H1 (cell line): ENCODE results near the gene SCYGR1. TPM values are rescaled to one million over a fixed set of nuclear protein-coding genes. Genes with fewer than 3 reads are reported as not detected.

ENCODE experiments used
- CTCF ChIA-PET: fragments of 300-600 bp; sonication (Branson Sonifier 250); formaldehyde crosslinking; loops from one replicate; lab custom pipeline; 2021; ENCODE audit not compliant: partially characterized antibody; lab: Charles Lee
- POLR2A ChIA-PET: fragments of 300-600 bp; sonication (Branson Sonifier 250); formaldehyde crosslinking; loops from one replicate; lab custom pipeline; 2021; ENCODE audit warnings: inconsistent platforms; ENCODE audit not compliant: partially characterized antibody; lab: Charles Lee
- DNase-seq, 2 experiments: peaks; one replicate each; pipeline versions ENCODE4 v3.0.0 to v3.0.0-alpha.2; 2010 to 2022; ENCODE audit warnings: low spot score in 2 of 2, low read depth in 1 of 2, mixed read lengths in 1 of 2
- FAIRE-seq: peaks from 2 replicates; lab custom pipeline; 2011; peaks lifted over from hg19 to GRCh38; lab: Jason Lieb, UNC
- H2AFZ ChIP-seq: 2 replicates; pipeline ENCODE4 v1.8.1; 2012; ENCODE audit warnings: low read length, inconsistent platforms
- H2AK5ac ChIP-seq: 2 replicates; pipeline ENCODE4 v1.6.1; 2013; ENCODE audit warnings: low read depth, low read length
- H2BK120ac ChIP-seq: replicated peaks from 2 replicates; pipeline ENCODE3; 2013; ENCODE audit warnings: low read depth, low read length, inconsistent platforms
- H2BK12ac ChIP-seq: 2 replicates; pipeline ENCODE4 v1.6.1; 2013; ENCODE audit warnings: low read depth, low read length
- H2BK15ac ChIP-seq: 2 replicates; pipeline ENCODE4 v1.6.1; 2013; ENCODE audit warnings: low read length
- H2BK20ac ChIP-seq: 2 replicates; pipeline ENCODE4 v1.6.1; 2013; ENCODE audit warnings: low read length
- H2BK5ac ChIP-seq: 2 replicates; pipeline ENCODE4 v1.6.1; 2013; ENCODE audit warnings: low read depth, low read length
- H3K14ac ChIP-seq: 2 replicates; pipeline ENCODE4 v1.6.1; 2013; ENCODE audit warnings: inconsistent platforms; ENCODE audit not compliant: insufficient read length
- H3K18ac ChIP-seq: 2 replicates; pipeline ENCODE4 v1.6.1; 2013; ENCODE audit warnings: low read length; ENCODE audit errors: extremely low read depth
- H3K23ac ChIP-seq: 2 replicates; pipeline ENCODE4 v1.6.1; 2013; ENCODE audit warnings: inconsistent platforms; ENCODE audit not compliant: insufficient read length
- H3K23me2 ChIP-seq: 2 replicates; pipeline ENCODE4 v1.6.1; 2013; ENCODE audit warnings: low read depth, low read length
- H3K27ac ChIP-seq: 2 replicates; pipeline ENCODE4 v1.6.1; 2011; ENCODE audit warnings: low read depth, low read length, inconsistent platforms
- H3K27me3 ChIP-seq, 4 experiments: replicated peaks in 1 of 4; 1 replicate in 1 of 4; 2 replicates in 3 of 4; pipeline versions ENCODE4 v1.6.1 to v1.8.1; 2011 to 2013; ENCODE audit warnings: low read length in 3 of 4, mild to moderate bottlenecking in 3 of 4, inconsistent platforms in 2 of 4, mixed read lengths in 2 of 4, moderate library complexity in 1 of 4; ENCODE audit not compliant: control insufficient read depth in 3 of 4, insufficient read depth in 3 of 4; ENCODE audit errors: extremely low read depth in 1 of 4
- H3K36me3 ChIP-seq, 4 experiments: 2 replicates each; pipeline versions ENCODE4 v1.6.1 to v1.8.1; 2011 to 2013; ENCODE audit warnings: mild to moderate bottlenecking in 4 of 4, low read length in 3 of 4, moderate library complexity in 2 of 4, control low read depth in 1 of 4, inconsistent platforms in 1 of 4; ENCODE audit not compliant: insufficient read depth in 4 of 4, control insufficient read depth in 2 of 4
- H3K4ac ChIP-seq: replicated peaks from 2 replicates; pipeline ENCODE3; 2013; ENCODE audit warnings: low read length, low read depth, mixed read lengths, inconsistent platforms; ENCODE audit not compliant: insufficient read length
- H3K4me1 ChIP-seq, 4 experiments: replicated peaks in 1 of 4; 1 replicate in 1 of 4; 2 replicates in 3 of 4; pipeline versions ENCODE4 v1.6.1 to v1.8.1; 2011 to 2013; ENCODE audit warnings: low read length in 3 of 4, inconsistent platforms in 2 of 4, mixed read lengths in 1 of 4; ENCODE audit not compliant: insufficient read depth in 4 of 4, control insufficient read depth in 3 of 4
- H3K4me2 ChIP-seq, 2 experiments: 2 replicates each; pipeline versions ENCODE4 v1.6.1 to v1.8.1; 2011 to 2013; ENCODE audit warnings: low read depth in 2 of 2, low read length in 2 of 2, control low read depth in 1 of 2, inconsistent platforms in 1 of 2, mild to moderate bottlenecking in 1 of 2; ENCODE audit not compliant: insufficient read depth in 1 of 2
- H3K4me3 ChIP-seq, 4 experiments: fragments of 200-600, 300-600 bp in 1 of 4; sonication (generic), shearing (Covaris generic), sonication (Bioruptor Twin) in 1 of 4; 2 replicates each; pipeline versions ENCODE4 v1.5.1 to v1.8.1; 2011 to 2016; ENCODE audit warnings: low read length in 4 of 4, low read depth in 3 of 4, control low read depth in 2 of 4, inconsistent platforms in 2 of 4, mild to moderate bottlenecking in 2 of 4, mixed read lengths in 1 of 4, moderate library complexity in 1 of 4; ENCODE audit not compliant: insufficient read depth in 2 of 4; ENCODE audit errors: extremely low read depth in 1 of 4
- H3K56ac ChIP-seq: replicated peaks from 2 replicates; pipeline ENCODE3; 2013; ENCODE audit warnings: low read depth, mild to moderate bottlenecking, mixed read lengths, low read length, inconsistent platforms; ENCODE audit not compliant: insufficient read length
- H3K79me1 ChIP-seq: 2 replicates; pipeline ENCODE4 v1.6.1; 2013; ENCODE audit warnings: low read depth, low read length, control low read depth
- H3K79me2 ChIP-seq, 2 experiments: 2 replicates each; pipeline versions ENCODE4 v1.6.1 to v1.8.1; 2012 to 2013; ENCODE audit warnings: low read length in 2 of 2, mild to moderate bottlenecking in 2 of 2, inconsistent platforms in 1 of 2; ENCODE audit not compliant: insufficient read depth in 2 of 2, control insufficient read depth in 1 of 2
- H3K9ac ChIP-seq, 4 experiments: replicated peaks in 1 of 4; 1 replicate in 1 of 4; 2 replicates in 3 of 4; pipeline versions ENCODE4 v1.6.1 to v1.8.1; 2011 to 2013; ENCODE audit warnings: low read depth in 3 of 4, low read length in 3 of 4, control low read depth in 2 of 4, mild to moderate bottlenecking in 2 of 4, moderate library complexity in 2 of 4, inconsistent platforms in 1 of 4; ENCODE audit errors: extremely low read depth in 1 of 4
- H3K9me3 ChIP-seq, 2 experiments: 2 replicates each; pipeline versions ENCODE4 v1.6.1 to v1.8.1; 2012 to 2013; ENCODE audit warnings: mild to moderate bottlenecking in 2 of 2, moderate library complexity in 2 of 2, control low read depth in 1 of 2, inconsistent platforms in 1 of 2, low read depth in 1 of 2, low read length in 1 of 2, mixed read lengths in 1 of 2; ENCODE audit not compliant: insufficient read depth in 2 of 2
- H4K20me1 ChIP-seq, 2 experiments: replicated peaks in 1 of 2; 2 replicates each; pipeline versions ENCODE3 to v1.8.1; 2011 to 2013; ENCODE audit warnings: inconsistent platforms in 2 of 2, low read length in 2 of 2, mild to moderate bottlenecking in 1 of 2; ENCODE audit not compliant: insufficient read depth in 2 of 2, control insufficient read depth in 1 of 2
- H4K5ac ChIP-seq: 2 replicates; pipeline ENCODE4 v1.6.1; 2013; ENCODE audit warnings: low read length, low read depth, mixed read lengths, inconsistent platforms; ENCODE audit not compliant: insufficient read length
- H4K8ac ChIP-seq: 2 replicates; pipeline ENCODE4 v1.8.0; 2013; ENCODE audit warnings: mild to moderate bottlenecking, moderate library complexity, low read length, inconsistent platforms; ENCODE audit not compliant: insufficient read depth; ENCODE audit errors: extremely low read depth
- H4K91ac ChIP-seq: replicated peaks from 2 replicates; pipeline ENCODE3; 2013; ENCODE audit warnings: low read length, mixed read lengths, inconsistent platforms; ENCODE audit not compliant: insufficient read length
- BRCA1 ChIP-seq: IDR thresholded peaks from 2 replicates; pipeline ENCODE4 v1.6.1; 2012; ENCODE audit warnings: low read depth, low read length, improper control_type of control experiment
- HDAC2 ChIP-seq, 2 experiments: fragments of 300-600 bp in 1 of 2; sonication (generic) in 1 of 2; IDR thresholded peaks; 2 replicates each; pipeline ENCODE4 v1.6.1; 2011 to 2012; ENCODE audit warnings: low read depth in 2 of 2, low read length in 2 of 2, mild to moderate bottlenecking in 2 of 2, moderate library complexity in 2 of 2, borderline replicate concordance in 1 of 2, inconsistent platforms in 1 of 2
- JUND ChIP-seq: IDR thresholded peaks from 2 replicates; pipeline ENCODE4 v1.6.1; 2011; ENCODE audit warnings: mild to moderate bottlenecking, improper control_type of control experiment, low read length
- KDM5A ChIP-seq: fragments of 200-600 bp; IDR thresholded peaks from 2 replicates; pipeline ENCODE4 v1.7.1; 2012; ENCODE audit warnings: mild to moderate bottlenecking, low read length, inconsistent platforms, mixed read lengths
- RNF2 ChIP-seq: fragments of 200-900, 300-1000 bp; sonication (generic); IDR thresholded peaks from 2 replicates; pipeline ENCODE4 v1.7.1; 2016; ENCODE audit warnings: borderline replicate concordance, low read depth, mild to moderate bottlenecking, antibody characterized with exemption, low read length; ENCODE audit not compliant: poor library complexity, severe bottlenecking; ENCODE audit errors: missing control alignments
- TBP ChIP-seq: IDR thresholded peaks from 2 replicates; pipeline ENCODE4 v1.6.1; 2011; ENCODE audit warnings: low read depth, low read length, improper control_type of control experiment
- WGBS, 2 experiments: shearing (Covaris generic) in 1 of 2; methylation state at CpG; one replicate each; pipeline versions ENCODE4 v1.1.6 to v1.1.7; 2013 to 2015; ENCODE audit warnings: low lambda C conversion rate in 2 of 2, mixed read lengths in 2 of 2, inconsistent platforms in 1 of 2, low coverage in 1 of 2, missing lambda C conversion rate in 1 of 2; ENCODE audit not compliant: insufficient replicate concordance in 2 of 2, insufficient coverage in 1 of 2, insufficient read length in 1 of 2; ENCODE audit errors: extremely low coverage in 1 of 2, missing lambda C conversion rate in 1 of 2; 5-methylcytosine and 5-hydroxymethylcytosine counted together
- polyA plus RNA-seq, 7 experiments: library from polyadenylated mRNA; depleted of rRNA in 3 of 7; stranded (reverse) in 5 of 7; unstranded in 2 of 7; fragments of >200 nt in 5 of 7; fragments of 200-250 nt in 2 of 7; gene quantifications; 1 replicate in 5 of 7; 2 replicates in 1 of 7; 4 replicates in 1 of 7; pipeline versions ENCODE4 v1.2.1 to v1.2.3, GENCODE V29; 2011 to 2013; ENCODE audit warnings: missing spikeins in 2 of 7, mixed read lengths in 2 of 7
- total RNA-seq: library from RNA; stranded (reverse); fragmentation: NEBNext Ultra II Directional; extraction: Animal tissue kit (Norgen Biotek cat#: 25700); gene quantifications from 2 replicates; pipeline ENCODE4 v1.2.1, GENCODE V29; 2021

SCYGR1 gene
- total and polyA plus RNA-seq, 2 of the 8 experiments (the other 6 are each of a cell fraction or from before 2014, with no cell fraction given), result not detected

DNA sequence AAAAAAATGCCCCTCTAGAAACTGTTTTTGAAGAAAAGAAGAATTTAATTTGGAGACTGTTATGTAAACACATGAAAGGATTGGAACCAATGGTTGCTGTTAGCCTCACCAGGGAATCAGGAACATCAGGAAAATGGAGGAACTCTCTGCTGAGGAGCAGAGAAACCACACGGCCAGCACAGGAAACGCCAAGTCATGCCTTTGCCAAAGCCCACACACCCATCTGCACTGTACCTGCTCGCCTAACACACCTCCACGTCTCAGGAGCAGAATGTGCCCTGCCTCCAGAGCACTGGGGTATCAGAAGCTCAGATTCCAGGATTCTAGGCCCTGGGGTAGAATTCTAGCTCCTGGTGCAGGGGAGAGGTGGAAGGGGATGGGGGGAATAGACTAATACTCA lies 9.8 kb upstream of the SCYGR1 start:
- no peak overlapping the region for H3K23ac ChIP-seq
- H4K8ac ChIP-seq, result peak overlapping the region; percentile 57; the same call in 1 of the 2 replicates
- H3K79me1 ChIP-seq, result no peaks in the 10 kb centered on the region
- H3K79me2 ChIP-seq, result no peaks in the 10 kb centered on the region
- no peak overlapping the region for H3K4me2 ChIP-seq
- no peak overlapping the region for H3K4ac ChIP-seq
- no peak overlapping the region for H3K14ac ChIP-seq
- H2BK20ac ChIP-seq, result peak overlapping the region; percentile 41; the same call in 1 of the 2 replicates
- DNase-seq (no peak), FAIRE-seq (no peak)
- CTCF ChIA-PET, result interaction anchor here (0.8 to 1.6 kb wide), 4 partner anchors 9 to 19 kb away, joined by 3 to 4 read pairs (median 4); no protein-coding TSS in a partner anchor
- H3K56ac ChIP-seq, result no peak overlapping the region
- H2AK5ac ChIP-seq, result no peak overlapping the region
- no peaks in the 10 kb centered on the region for H3K23me2 ChIP-seq
- peak overlapping the region; percentile 73; the same call in 1 of the 2 replicates for H2AFZ ChIP-seq
- no peak overlapping the region for H4K5ac ChIP-seq
- H3K9me3 ChIP-seq, result no peaks in the 10 kb centered on the region
- H3K4me3 ChIP-seq, result no peak overlapping the region
- H2BK120ac ChIP-seq, result no peak overlapping the region
- no peak overlapping the region for H3K18ac ChIP-seq
- 75% methylated on average over 4 of the region's 4 CpGs; no CpG with 5 or more reads in 1 of the 2 experiments for WGBS, 2 experiments
- POLR2A ChIA-PET, result no interaction called here
- no peak for TF ChIP-seq RNF2
- TF ChIP-seq HDAC2 (IDR thresholded peaks at IDR 0.05; ENCODE audit: borderline replicate concordance in 1 of 2, low read depth in 2 of 2, low read length in 2 of 2), result no peak
- no peak for TF ChIP-seq BRCA1
- no peak for TF ChIP-seq JUND
- no peak for TF ChIP-seq KDM5A
- no peak for TF ChIP-seq TBP
- TF ChIP-seq, all 59 proteins: peak for 0
- Histone ChIP-seq H4K20me1 (no peaks in the 10 kb centered on the region), H2BK12ac (no peak overlapping the region), H3K9ac (no peak overlapping the region), H2BK15ac (no peak overlapping the region), H3K4me1 (no peaks in the 10 kb centered on the region; a peak in 1 of 7 replicates), H3K27ac (no peak overlapping the region), H3K36me3 (no peaks in the 10 kb centered on the region), H2BK5ac (no peak overlapping the region), H3K27me3 (no peaks in the 10 kb centered on the region), H4K91ac (no peak overlapping the region)
